H1 (cell line): Measurements from ENCODE around the gene UROC1. TPM values are rescaled to one million over a fixed set of nuclear protein-coding genes. Genes with fewer than 3 reads are reported as not detected.

Experiments used
- CTCF ChIA-PET: fragments of 300-600 bp; sonication (Branson Sonifier 250); formaldehyde crosslinking; loops from one replicate; lab custom pipeline; 2021; ENCODE audit not compliant: partially characterized antibody; lab: Charles Lee
- POLR2A ChIA-PET: fragments of 300-600 bp; sonication (Branson Sonifier 250); formaldehyde crosslinking; loops from one replicate; lab custom pipeline; 2021; ENCODE audit warnings: inconsistent platforms; ENCODE audit not compliant: partially characterized antibody; lab: Charles Lee
- DNase-seq, 2 experiments: peaks; one replicate each; pipeline versions ENCODE4 v3.0.0 to v3.0.0-alpha.2; 2010 to 2022; ENCODE audit warnings: low spot score in 2 of 2, low read depth in 1 of 2, mixed read lengths in 1 of 2
- FAIRE-seq: peaks from 2 replicates; lab custom pipeline; 2011; peaks lifted over from hg19 to GRCh38; lab: Jason Lieb, UNC
- H2AFZ ChIP-seq: 2 replicates; pipeline ENCODE4 v1.8.1; 2012; ENCODE audit warnings: low read length, inconsistent platforms
- H2AK5ac ChIP-seq: 2 replicates; pipeline ENCODE4 v1.6.1; 2013; ENCODE audit warnings: low read depth, low read length
- H2BK120ac ChIP-seq: replicated peaks from 2 replicates; pipeline ENCODE3; 2013; ENCODE audit warnings: low read depth, low read length, inconsistent platforms
- H2BK12ac ChIP-seq: 2 replicates; pipeline ENCODE4 v1.6.1; 2013; ENCODE audit warnings: low read depth, low read length
- H2BK15ac ChIP-seq: 2 replicates; pipeline ENCODE4 v1.6.1; 2013; ENCODE audit warnings: low read length
- H2BK20ac ChIP-seq: 2 replicates; pipeline ENCODE4 v1.6.1; 2013; ENCODE audit warnings: low read length
- H2BK5ac ChIP-seq: 2 replicates; pipeline ENCODE4 v1.6.1; 2013; ENCODE audit warnings: low read depth, low read length
- H3K14ac ChIP-seq: 2 replicates; pipeline ENCODE4 v1.6.1; 2013; ENCODE audit warnings: inconsistent platforms; ENCODE audit not compliant: insufficient read length
- H3K18ac ChIP-seq: 2 replicates; pipeline ENCODE4 v1.6.1; 2013; ENCODE audit warnings: low read length; ENCODE audit errors: extremely low read depth
- H3K23ac ChIP-seq: 2 replicates; pipeline ENCODE4 v1.6.1; 2013; ENCODE audit warnings: inconsistent platforms; ENCODE audit not compliant: insufficient read length
- H3K23me2 ChIP-seq: 2 replicates; pipeline ENCODE4 v1.6.1; 2013; ENCODE audit warnings: low read depth, low read length
- H3K27ac ChIP-seq: 2 replicates; pipeline ENCODE4 v1.6.1; 2011; ENCODE audit warnings: low read depth, low read length, inconsistent platforms
- H3K27me3 ChIP-seq, 4 experiments: replicated peaks in 1 of 4; 1 replicate in 1 of 4; 2 replicates in 3 of 4; pipeline versions ENCODE4 v1.6.1 to v1.8.1; 2011 to 2013; ENCODE audit warnings: low read length in 3 of 4, mild to moderate bottlenecking in 3 of 4, inconsistent platforms in 2 of 4, mixed read lengths in 2 of 4, moderate library complexity in 1 of 4; ENCODE audit not compliant: control insufficient read depth in 3 of 4, insufficient read depth in 3 of 4; ENCODE audit errors: extremely low read depth in 1 of 4
- H3K36me3 ChIP-seq, 4 experiments: 2 replicates each; pipeline versions ENCODE4 v1.6.1 to v1.8.1; 2011 to 2013; ENCODE audit warnings: mild to moderate bottlenecking in 4 of 4, low read length in 3 of 4, moderate library complexity in 2 of 4, control low read depth in 1 of 4, inconsistent platforms in 1 of 4; ENCODE audit not compliant: insufficient read depth in 4 of 4, control insufficient read depth in 2 of 4
- H3K4ac ChIP-seq: replicated peaks from 2 replicates; pipeline ENCODE3; 2013; ENCODE audit warnings: low read length, low read depth, mixed read lengths, inconsistent platforms; ENCODE audit not compliant: insufficient read length
- H3K4me1 ChIP-seq, 4 experiments: replicated peaks in 1 of 4; 1 replicate in 1 of 4; 2 replicates in 3 of 4; pipeline versions ENCODE4 v1.6.1 to v1.8.1; 2011 to 2013; ENCODE audit warnings: low read length in 3 of 4, inconsistent platforms in 2 of 4, mixed read lengths in 1 of 4; ENCODE audit not compliant: insufficient read depth in 4 of 4, control insufficient read depth in 3 of 4
- H3K4me2 ChIP-seq, 2 experiments: 2 replicates each; pipeline versions ENCODE4 v1.6.1 to v1.8.1; 2011 to 2013; ENCODE audit warnings: low read depth in 2 of 2, low read length in 2 of 2, control low read depth in 1 of 2, inconsistent platforms in 1 of 2, mild to moderate bottlenecking in 1 of 2; ENCODE audit not compliant: insufficient read depth in 1 of 2
- H3K4me3 ChIP-seq, 4 experiments: fragments of 200-600, 300-600 bp in 1 of 4; sonication (generic), shearing (Covaris generic), sonication (Bioruptor Twin) in 1 of 4; 2 replicates each; pipeline versions ENCODE4 v1.5.1 to v1.8.1; 2011 to 2016; ENCODE audit warnings: low read length in 4 of 4, low read depth in 3 of 4, control low read depth in 2 of 4, inconsistent platforms in 2 of 4, mild to moderate bottlenecking in 2 of 4, mixed read lengths in 1 of 4, moderate library complexity in 1 of 4; ENCODE audit not compliant: insufficient read depth in 2 of 4; ENCODE audit errors: extremely low read depth in 1 of 4
- H3K56ac ChIP-seq: replicated peaks from 2 replicates; pipeline ENCODE3; 2013; ENCODE audit warnings: low read depth, mild to moderate bottlenecking, mixed read lengths, low read length, inconsistent platforms; ENCODE audit not compliant: insufficient read length
- H3K79me1 ChIP-seq: 2 replicates; pipeline ENCODE4 v1.6.1; 2013; ENCODE audit warnings: low read depth, low read length, control low read depth
- H3K79me2 ChIP-seq, 2 experiments: 2 replicates each; pipeline versions ENCODE4 v1.6.1 to v1.8.1; 2012 to 2013; ENCODE audit warnings: low read length in 2 of 2, mild to moderate bottlenecking in 2 of 2, inconsistent platforms in 1 of 2; ENCODE audit not compliant: insufficient read depth in 2 of 2, control insufficient read depth in 1 of 2
- H3K9ac ChIP-seq, 4 experiments: replicated peaks in 1 of 4; 1 replicate in 1 of 4; 2 replicates in 3 of 4; pipeline versions ENCODE4 v1.6.1 to v1.8.1; 2011 to 2013; ENCODE audit warnings: low read depth in 3 of 4, low read length in 3 of 4, control low read depth in 2 of 4, mild to moderate bottlenecking in 2 of 4, moderate library complexity in 2 of 4, inconsistent platforms in 1 of 4; ENCODE audit errors: extremely low read depth in 1 of 4
- H3K9me3 ChIP-seq, 2 experiments: 2 replicates each; pipeline versions ENCODE4 v1.6.1 to v1.8.1; 2012 to 2013; ENCODE audit warnings: mild to moderate bottlenecking in 2 of 2, moderate library complexity in 2 of 2, control low read depth in 1 of 2, inconsistent platforms in 1 of 2, low read depth in 1 of 2, low read length in 1 of 2, mixed read lengths in 1 of 2; ENCODE audit not compliant: insufficient read depth in 2 of 2
- H4K20me1 ChIP-seq, 2 experiments: replicated peaks in 1 of 2; 2 replicates each; pipeline versions ENCODE3 to v1.8.1; 2011 to 2013; ENCODE audit warnings: inconsistent platforms in 2 of 2, low read length in 2 of 2, mild to moderate bottlenecking in 1 of 2; ENCODE audit not compliant: insufficient read depth in 2 of 2, control insufficient read depth in 1 of 2
- H4K5ac ChIP-seq: 2 replicates; pipeline ENCODE4 v1.6.1; 2013; ENCODE audit warnings: low read length, low read depth, mixed read lengths, inconsistent platforms; ENCODE audit not compliant: insufficient read length
- H4K8ac ChIP-seq: 2 replicates; pipeline ENCODE4 v1.8.0; 2013; ENCODE audit warnings: mild to moderate bottlenecking, moderate library complexity, low read length, inconsistent platforms; ENCODE audit not compliant: insufficient read depth; ENCODE audit errors: extremely low read depth
- H4K91ac ChIP-seq: replicated peaks from 2 replicates; pipeline ENCODE3; 2013; ENCODE audit warnings: low read length, mixed read lengths, inconsistent platforms; ENCODE audit not compliant: insufficient read length
- CEBPB ChIP-seq: IDR thresholded peaks from 2 replicates; pipeline ENCODE4 v1.6.1; 2012; ENCODE audit warnings: low read depth, low read length
- HDAC6 ChIP-seq: IDR thresholded peaks from one replicate; pipeline ENCODE4 v1.7.1; 2012; ENCODE audit warnings: low read depth, mild to moderate bottlenecking, inconsistent platforms, low read length, moderate library complexity
- JUN ChIP-seq: IDR thresholded peaks from 2 replicates; pipeline ENCODE4 v1.6.1; 2011; ENCODE audit warnings: low read depth, mild to moderate bottlenecking, improper control_type of control experiment, low read length
- RFX5 ChIP-seq: IDR thresholded peaks from 2 replicates; pipeline ENCODE4 v1.6.1; 2011; ENCODE audit warnings: low read depth, low read length, improper control_type of control experiment, borderline replicate concordance
- SIN3A ChIP-seq, 2 experiments: IDR thresholded peaks in 1 of 2; conservative IDR thresholded peaks in 1 of 2; 2 replicates each; pipeline ENCODE4 v1.6.1; 2011 to 2012; ENCODE audit warnings: low read length in 2 of 2, improper control_type of control experiment in 1 of 2, low read depth in 1 of 2, mild to moderate bottlenecking in 1 of 2
- WGBS, 2 experiments: shearing (Covaris generic) in 1 of 2; methylation state at CpG; one replicate each; pipeline versions ENCODE4 v1.1.6 to v1.1.7; 2013 to 2015; ENCODE audit warnings: low lambda C conversion rate in 2 of 2, mixed read lengths in 2 of 2, inconsistent platforms in 1 of 2, low coverage in 1 of 2, missing lambda C conversion rate in 1 of 2; ENCODE audit not compliant: insufficient replicate concordance in 2 of 2, insufficient coverage in 1 of 2, insufficient read length in 1 of 2; ENCODE audit errors: extremely low coverage in 1 of 2, missing lambda C conversion rate in 1 of 2; 5-methylcytosine and 5-hydroxymethylcytosine counted together
- polyA plus RNA-seq, 7 experiments: library from polyadenylated mRNA; depleted of rRNA in 3 of 7; stranded (reverse) in 5 of 7; unstranded in 2 of 7; fragments of >200 nt in 5 of 7; fragments of 200-250 nt in 2 of 7; gene quantifications; 1 replicate in 5 of 7; 2 replicates in 1 of 7; 4 replicates in 1 of 7; pipeline versions ENCODE4 v1.2.1 to v1.2.3, GENCODE V29; 2011 to 2013; ENCODE audit warnings: missing spikeins in 2 of 7, mixed read lengths in 2 of 7
- total RNA-seq: library from RNA; stranded (reverse); fragmentation: NEBNext Ultra II Directional; extraction: Animal tissue kit (Norgen Biotek cat#: 25700); gene quantifications from 2 replicates; pipeline ENCODE4 v1.2.1, GENCODE V29; 2021

The UROC1 gene
- total and polyA plus RNA-seq, 2 of the 8 experiments (the other 6 are each of a cell fraction or from before 2014, with no cell fraction given), result 0.03 TPM; not detected in 1

DNA sequence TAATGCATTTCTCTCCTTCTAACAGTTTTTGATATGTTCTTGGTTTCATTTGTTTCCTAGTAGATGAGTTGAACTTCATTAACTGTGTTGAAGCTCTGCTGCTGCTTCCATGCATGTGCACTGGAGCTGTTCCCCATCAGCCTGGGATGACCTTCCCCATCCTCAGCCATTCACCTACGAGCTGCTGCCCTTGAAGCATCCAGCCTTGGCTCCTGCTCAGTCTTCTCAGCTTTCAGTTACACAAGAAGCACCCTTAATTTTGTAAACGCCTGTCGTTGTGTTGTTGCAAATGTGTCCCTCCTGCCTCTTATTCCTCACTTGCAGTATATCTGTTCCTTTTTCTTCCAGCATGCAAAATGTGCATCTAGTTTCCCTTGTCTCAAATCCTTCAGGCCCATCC lies 33.4 kb downstream of the UROC1 start:
- peak overlapping the region; percentile 88; the same call in 1 of the 2 replicates for H3K18ac ChIP-seq
- no peak overlapping the region for H3K14ac ChIP-seq
- no peak for DNase-seq
- no peak overlapping the region; a peak in 1 of 4 replicates for H3K4me2 ChIP-seq
- 0 out of 7 replicates have a peak, but pooled peaks cover 0 to 2% (median 0%) of the 10 kb centered on the region in 4 experiments for H3K27me3 ChIP-seq
- no peak overlapping the region for H3K9ac ChIP-seq
- H3K4me1 ChIP-seq, result peaks cover 0 to 22% (median 9%) of the 10 kb centered on the region in 4 experiments; a peak in 6 of 7 replicates
- no peak overlapping the region; the same call in 1 of the 2 replicates for H2AK5ac ChIP-seq
- POLR2A ChIA-PET, result interaction anchor here (0.8 to 4.6 kb wide), 4 partner anchors 9 to 39 kb away, joined by 3 to 23 read pairs (median 4); partner anchors contain the start of genes CHST13 and ZXDC
- peak overlapping the region; percentile 37 for H4K91ac ChIP-seq
- H4K5ac ChIP-seq, result no peak overlapping the region
- H3K79me1 ChIP-seq, result no peaks in the 10 kb centered on the region
- no peak overlapping the region for H3K56ac ChIP-seq
- H2AFZ ChIP-seq, result 0 out of 2 replicates have a peak overlapping the region, but pooled peaks have one; percentile 28
- no peaks in the 10 kb centered on the region for H4K20me1 ChIP-seq
- peak overlapping the region; percentile 98; the same call in 1 of the 2 replicates for H2BK12ac ChIP-seq
- H3K4ac ChIP-seq, result peak overlapping the region; percentile 88
- no peak for TF ChIP-seq JUN
- TF ChIP-seq SIN3A (conservative IDR thresholded peaks at IDR 0.05 in 1 of 2, IDR thresholded peaks at IDR 0.05 in 1 of 2; ENCODE audit: low read depth in 1 of 2, low read length in 2 of 2), result no peak
- TF ChIP-seq HDAC6, result no peak
- no peak for TF ChIP-seq RFX5
- no peak for TF ChIP-seq CEBPB
- TF ChIP-seq, all 59 proteins: peak for 0
- Histone ChIP-seq H2BK20ac (peak overlapping the region; percentile 92; the same call in 1 of the 2 replicates), H3K23me2 (no peaks in the 10 kb centered on the region), H2BK15ac (no peak overlapping the region; the same call in 1 of the 2 replicates), H3K27ac (no peak overlapping the region), H4K8ac (0 out of 2 replicates have a peak overlapping the region, but pooled peaks have one; percentile 16), H3K36me3 (no peaks in the 10 kb centered on the region), H3K23ac (no peak overlapping the region), H2BK120ac (peak overlapping the region; percentile 70), H2BK5ac (peak overlapping the region; percentile 62; the same call in 1 of the 2 replicates), H3K79me2 (no peaks in the 10 kb centered on the region), H3K4me3 (no peak overlapping the region), H3K9me3 (no peaks in the 10 kb centered on the region)
- CTCF ChIA-PET, result interaction anchor here (0.7 to 1.5 kb wide), 5 partner anchors 9 to 136 kb away, joined by 3 to 5 read pairs (median 3); no protein-coding TSS in a partner anchor
- no peak for FAIRE-seq
- 92% methylated on average over 3 of the region's 3 CpGs; no CpG with 5 or more reads in 1 of the 2 experiments for WGBS, 2 experiments
